Right renal cortex interstitium (tissue), 3 donors: ENCODE results near the gene PPP2R2D. TPM values are rescaled to one million over a fixed set of nuclear protein-coding genes. Genes with fewer than 3 reads are reported as not detected.
"Not testable (repeated sequence)": the region's sequence is repeated elsewhere in the genome, so short reads cannot be mapped to it uniquely, and the experiment has no call there.

Experiments used
- DNase-seq, 3 donors: peaks; one replicate each; pipeline ENCODE4 v3.0.0-alpha.2; 2013; ENCODE audit warnings: low read depth in 3 of 3, low spot score in 2 of 3
- polyA plus RNA-seq, 3 donors: library from polyadenylated mRNA; unstranded; fragments of 120-200 nt; gene quantifications; one replicate each; pipeline ENCODE4 v1.2.1, GENCODE V29; 2013; ENCODE audit not compliant: insufficient read length in 3 of 3

Gene PPP2R2D
- polyA plus RNA-seq, 3 donors = 37.5 to 43.8 (median 43.5) TPM

- no peak for DNase-seq
Measured at GRCh38 chr10:131970946-131971345, 70.1 kb downstream of the PPP2R2D start.

- DNase-seq = no peak
Measured at GRCh38 chr10:131971591-131971990, 70.8 kb downstream of the PPP2R2D start.

GRCh38 chr10:131972474-131973071 lies 71.8 kb downstream of the PPP2R2D start:
- DNase-seq = no peak

GRCh38 chr10:131973160-131973951 lies 72.5 kb downstream of the PPP2R2D start:
- no peak for DNase-seq

- no peak for DNase-seq
Measured at GRCh38 chr10:131974034-131974817, 73.4 kb downstream of the PPP2R2D start.

- no peak for DNase-seq
Measured at GRCh38 chr10:131975003-131975402, 74.2 kb downstream of the PPP2R2D start.

GRCh38 chr10:131975796-131976195 lies 75.0 kb downstream of the PPP2R2D start:
- no peak for DNase-seq

GRCh38 chr10:131977323-131978096 lies 76.7 kb downstream of the PPP2R2D start:
- no peak for DNase-seq

GRCh38 chr10:131978366-131978765 lies 77.6 kb downstream of the PPP2R2D start:
- DNase-seq = no peak

- DNase-seq = no peak
Measured at GRCh38 chr10:131978851-131979250, 78.0 kb downstream of the PPP2R2D start.

- DNase-seq = no peak
Measured at GRCh38 chr10:131979336-131979735, 78.5 kb downstream of the PPP2R2D start.

- no peak for DNase-seq
Measured at GRCh38 chr10:131979821-131980270, 79.0 kb downstream of the PPP2R2D start.

GRCh38 chr10:131980321-131980720 lies 79.5 kb downstream of the PPP2R2D start:
- DNase-seq = no peak

- no peak for DNase-seq
Measured at GRCh38 chr10:131980761-131981428, 80.1 kb downstream of the PPP2R2D start.

GRCh38 chr10:131981429-131982184 lies 80.8 kb downstream of the PPP2R2D start, which contains the start of gene BNIP3:
Gene BNIP3 (minus strand): TSS chr10:131981923. CDS start chr10:131981806, 117 bp downstream.
- DNase-seq = peak; percentile 77 to 88 (median 86)

GRCh38 chr10:131982185-131982756 lies 81.5 kb downstream of the PPP2R2D start:
- no peak for DNase-seq

GRCh38 chr10:131982796-131983195 lies 82.0 kb downstream of the PPP2R2D start:
- DNase-seq = no peak

- no peak for DNase-seq
Measured at GRCh38 chr10:131983780-131984179, 83.0 kb downstream of the PPP2R2D start.

GRCh38 chr10:131986851-131987250 lies 86.0 kb downstream of the PPP2R2D start:
- not testable (repeated sequence) for DNase-seq
